Liver (tissue), 9 donors: ENCODE results near the gene A4GALT. TPM values are rescaled to one million over a fixed set of nuclear protein-coding genes. Genes with fewer than 3 reads are reported as not detected.
A peak's percentile ranks its signal among the peaks of the same experiment; 100 is the strongest.

Source experiments
- DNase-seq: peaks from one replicate; pipeline ENCODE4 v3.0.0-alpha.2; 2017; ENCODE audit warnings: low spot score
- H3K27ac ChIP-seq, 2 donors: one replicate each; pipeline ENCODE4 v1.7.0; 2013; ENCODE audit warnings: inconsistent platforms in 2 of 2, low read length in 2 of 2, control low read depth in 1 of 2, low read depth in 1 of 2, mild to moderate bottlenecking in 1 of 2
- H3K27me3 ChIP-seq, 4 donors: one replicate each; pipeline versions ENCODE4 v1.6.1 to v1.7.0; 2013; ENCODE audit warnings: low read length in 3 of 4, inconsistent platforms in 1 of 4, mild to moderate bottlenecking in 1 of 4, moderate library complexity in 1 of 4; ENCODE audit not compliant: control insufficient read depth in 4 of 4, insufficient read depth in 4 of 4
- H3K36me3 ChIP-seq, 4 donors: one replicate each; pipeline versions ENCODE4 v1.6.1 to v1.7.0; 2013; ENCODE audit warnings: low read length in 3 of 4, mild to moderate bottlenecking in 3 of 4, low read depth in 1 of 4, moderate library complexity in 1 of 4; ENCODE audit not compliant: control insufficient read depth in 4 of 4, insufficient read depth in 3 of 4
- H3K4me1 ChIP-seq, 4 donors: one replicate each; pipeline versions ENCODE4 v1.6.1 to v1.7.0; 2013; ENCODE audit warnings: low read length in 3 of 4, mild to moderate bottlenecking in 3 of 4, moderate library complexity in 1 of 4; ENCODE audit not compliant: control insufficient read depth in 4 of 4, insufficient read depth in 4 of 4
- H3K4me3 ChIP-seq, 3 donors: one replicate each; pipeline versions ENCODE4 v1.6.1 to v1.7.0; 2013; ENCODE audit warnings: low read length in 3 of 3, control low read depth in 1 of 3, low read depth in 1 of 3, mild to moderate bottlenecking in 1 of 3
- H3K9ac ChIP-seq, 2 donors: one replicate each; pipeline ENCODE4 v1.7.0; 2013; ENCODE audit warnings: low read length in 2 of 2, mild to moderate bottlenecking in 2 of 2, moderate library complexity in 2 of 2, control low read depth in 1 of 2, low read depth in 1 of 2
- H3K9me3 ChIP-seq, 4 donors: one replicate each; pipeline versions ENCODE4 v1.6.1 to v1.7.0; 2013; ENCODE audit warnings: low read length in 3 of 4; ENCODE audit not compliant: control insufficient read depth in 4 of 4
- CTCF ChIP-seq: fragments of 150-350 bp; IDR thresholded peaks from 2 replicates; pipeline ENCODE4 v1.5.1; 2017; ENCODE audit warnings: improper control_type of control experiment, low read depth, low read length; ENCODE audit not compliant: missing input control
- FOXA2 ChIP-seq: IDR thresholded peaks from 2 replicates; pipeline ENCODE4 v1.6.1; 2016; ENCODE audit warnings: antibody characterized with exemption
- HNF4A ChIP-seq, 2 donors: conservative IDR thresholded peaks; 2 replicates each; pipeline ENCODE4 v1.6.1; 2016; ENCODE audit warnings: antibody characterized with exemption in 2 of 2, mild to moderate bottlenecking in 2 of 2
- JUND ChIP-seq, 2 donors: IDR thresholded peaks; 2 replicates each; pipeline ENCODE4 v1.6.1; 2016; ENCODE audit warnings: antibody characterized with exemption in 2 of 2
- MAX ChIP-seq: IDR thresholded peaks from 2 replicates; pipeline ENCODE4 v1.6.1; 2016; ENCODE audit warnings: antibody characterized with exemption
- NR2F2 ChIP-seq: IDR thresholded peaks from 2 replicates; pipeline ENCODE4 v1.6.1; 2016; ENCODE audit warnings: antibody characterized with exemption
- RAD21 ChIP-seq, 2 donors: IDR thresholded peaks; 2 replicates each; pipeline ENCODE4 v1.6.1; 2016; ENCODE audit warnings: antibody characterized with exemption in 2 of 2, mild to moderate bottlenecking in 2 of 2
- RXRA ChIP-seq, 2 donors: IDR thresholded peaks; 2 replicates each; pipeline ENCODE4 v1.6.1; 2017 to 2018; ENCODE audit warnings: antibody characterized with exemption in 2 of 2, mild to moderate bottlenecking in 1 of 2
- SP1 ChIP-seq: IDR thresholded peaks from 2 replicates; pipeline ENCODE4 v1.6.1; 2018; ENCODE audit warnings: antibody characterized with exemption, mild to moderate bottlenecking
- TAF1 ChIP-seq: conservative IDR thresholded peaks from 2 replicates; pipeline ENCODE4 v1.6.1; 2016; ENCODE audit warnings: antibody characterized with exemption, mild to moderate bottlenecking
- YY1 ChIP-seq: IDR thresholded peaks from 2 replicates; pipeline ENCODE4 v1.6.1; 2016; ENCODE audit warnings: antibody characterized with exemption, mild to moderate bottlenecking
- ZBTB33 ChIP-seq: IDR thresholded peaks from 2 replicates; pipeline ENCODE4 v1.6.1; 2016; ENCODE audit warnings: antibody characterized with exemption
- WGBS: extraction: QIAGEN DNeasy Blood & Tissue Kit; methylation state at CpG from one replicate; pipeline ENCODE4 v1.1.7; 2013; 5-methylcytosine and 5-hydroxymethylcytosine counted together
- polyA plus RNA-seq, 2 donors: library from polyadenylated mRNA; stranded (reverse) in 1 of 2; unstranded in 1 of 2; fragments of 200-250 nt in 1 of 2; fragments of >200 nt in 1 of 2; fragmentation: Nextera tagmentation in 1 of 2; extraction: Ambion mirVana in 1 of 2; gene quantifications; one replicate each; pipeline versions ENCODE4 v1.2.1 to v1.2.3, GENCODE V29; 2013 to 2015
- total RNA-seq, 2 donors: library from RNA; depleted of rRNA; stranded (reverse); fragments of >200 nt; gene quantifications; one replicate each; pipeline ENCODE4 v1.2.3, GENCODE V29; 2014
- donor health status: healthy.
- donor health status: healthy.
- donor health status: healthy.
- donor health status: healthy.
- donor health status: healthy.

A4GALT gene
- total and polyA plus RNA-seq, 4 donors, result 1.6 to 8.2 (median 2.0) TPM

GRCh38 chr22:42645341-42645937 lies 75.2 kb downstream of the A4GALT start (continued):
- TF ChIP-seq ZBTB33, result no peak
- no peak for TF ChIP-seq HNF4A (conservative IDR thresholded peaks at IDR 0.05)

- no peak overlapping the region for H3K9ac ChIP-seq
Observed at GRCh38 chr22:42644422-42645340, 76.0 kb downstream of the A4GALT start.

More at GRCh38 chr22:42644422-42645340, 76.0 kb downstream of the A4GALT start:
- 39% methylated on average over 22 of the region's 22 CpGs for WGBS
- Histone ChIP-seq H3K4me3 (no peak overlapping the region), H3K27ac (peak overlapping the region; percentile 67 to 73), H3K9me3 (no peaks in the 10 kb centered on the region), H3K27me3 (no peaks in the 10 kb centered on the region), H3K4me1 (peaks cover 45 to 72% (median 62%) of the 10 kb centered on the region in 4 donors), H3K36me3 (no peaks in the 10 kb centered on the region)
- DNase-seq, result no peak
- TF ChIP-seq FOXA2 (no peak), YY1 (no peak), NR2F2 (peak; percentile 71), SP1 (peak; percentile 21), RAD21 (IDR thresholded peaks at IDR 0.05) (peak in 1 of 2 donors; percentile 16), CTCF (no peak), TAF1 (no peak), RXRA (IDR thresholded peaks at IDR 0.05) (peak in 1 of 2 donors; percentile 26), JUND (IDR thresholded peaks at IDR 0.05) (no peak), MAX (no peak), ZBTB33 (no peak)
